GM19099 (cell line): ENCODE data around the gene TRIO.
A peak's percentile ranks its signal among the peaks of the same experiment; 100 is the strongest.

Experiments
- POLR2A ChIP-seq: IDR thresholded peaks from 3 replicates; pipeline ENCODE4 v1.6.1; 2011; ENCODE audit warnings: low read depth; ENCODE audit not compliant: insufficient read length; ENCODE audit errors: extremely low read depth

TRIO gene

GRCh38 chr5:14142827-14143545 lies at the start of gene TRIO:
Gene TRIO, plus strand, starts transcription at chr5:14143342. Its CDS starts 384 bp downstream, at chr5:14143726.
- peak; percentile 69 for TF ChIP-seq POLR2A

DNA sequence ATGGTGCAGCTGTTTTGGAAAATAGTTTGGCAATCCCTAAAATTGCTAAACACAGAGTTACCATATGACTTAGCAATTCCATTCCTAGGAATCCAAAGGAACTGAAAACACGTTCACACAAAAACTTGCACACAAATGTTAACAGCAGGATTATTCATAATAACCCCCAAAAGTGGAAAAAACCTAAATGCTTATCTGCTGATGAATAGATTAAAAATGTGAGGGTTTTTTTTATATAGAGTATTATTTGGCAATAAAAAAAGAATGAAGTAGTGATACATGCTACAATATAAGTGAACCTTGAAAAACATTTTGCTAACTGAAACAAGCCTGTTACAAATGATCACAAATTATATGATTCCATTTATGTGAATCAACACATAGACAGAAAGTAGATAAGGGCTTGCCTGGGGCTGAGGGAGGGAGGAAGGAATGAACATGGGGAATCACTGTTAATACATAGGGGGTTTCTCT lies 45.1 kb upstream of the TRIO start:
- no peak for TF ChIP-seq POLR2A

GRCh38 chr5:14100281-14100680 lies 42.9 kb upstream of the TRIO start:
- no peak for TF ChIP-seq POLR2A

GRCh38 chr5:14101922-14102321 lies 41.2 kb upstream of the TRIO start:
- no peak for TF ChIP-seq POLR2A

DNA sequence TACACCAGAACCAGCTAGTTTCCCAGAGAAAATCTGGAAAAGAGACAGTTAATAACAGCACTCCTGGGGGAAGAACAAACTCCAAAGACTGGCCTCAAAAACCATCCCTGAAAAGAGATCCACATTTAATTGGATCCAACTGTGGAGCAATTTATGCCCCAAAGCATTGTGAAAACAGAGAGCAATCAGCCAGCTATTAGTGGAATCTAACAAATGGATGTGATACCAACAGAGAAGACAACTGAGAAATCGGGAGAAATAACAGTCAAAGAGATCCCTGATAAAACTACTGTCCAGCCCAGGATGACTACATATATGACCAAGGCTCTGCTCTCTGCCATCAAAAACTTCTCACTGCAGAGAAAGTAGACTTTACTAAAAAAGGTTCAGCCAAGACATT lies 40.5 kb upstream of the TRIO start:
- TF ChIP-seq POLR2A: no peak

DNA sequence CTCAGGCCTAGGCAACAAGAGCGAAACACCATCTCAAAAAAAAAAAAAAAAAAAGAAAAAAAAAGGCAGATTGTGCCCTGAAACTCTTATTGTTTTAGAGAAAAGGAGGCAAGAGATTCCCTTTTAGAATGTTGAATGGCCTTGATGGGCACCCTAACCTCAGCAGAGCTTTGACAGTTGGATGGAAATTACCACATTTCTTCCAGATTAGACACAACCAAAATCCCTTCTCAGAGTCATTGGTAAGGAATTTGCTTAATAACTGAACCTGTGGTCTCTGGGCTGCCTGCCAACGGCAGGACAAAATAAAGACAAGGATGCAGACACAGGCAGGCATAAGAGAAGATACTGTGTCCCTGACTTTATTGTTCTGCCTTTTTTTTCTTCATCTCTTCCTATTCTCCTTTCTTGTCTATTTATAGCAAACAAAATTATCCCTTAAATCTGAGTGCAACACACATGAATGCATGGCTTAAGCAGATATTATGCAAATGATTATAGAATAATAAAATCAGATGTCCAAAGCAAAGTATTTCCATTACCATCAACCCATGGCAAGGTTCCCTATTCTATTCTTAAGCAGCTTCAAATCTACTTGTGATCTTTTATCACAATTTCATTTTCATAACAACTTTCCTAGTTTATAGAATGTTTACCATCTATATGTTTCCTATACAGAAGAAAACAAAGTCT lies 37.3 kb upstream of the TRIO start:
- no peak for TF ChIP-seq POLR2A

DNA sequence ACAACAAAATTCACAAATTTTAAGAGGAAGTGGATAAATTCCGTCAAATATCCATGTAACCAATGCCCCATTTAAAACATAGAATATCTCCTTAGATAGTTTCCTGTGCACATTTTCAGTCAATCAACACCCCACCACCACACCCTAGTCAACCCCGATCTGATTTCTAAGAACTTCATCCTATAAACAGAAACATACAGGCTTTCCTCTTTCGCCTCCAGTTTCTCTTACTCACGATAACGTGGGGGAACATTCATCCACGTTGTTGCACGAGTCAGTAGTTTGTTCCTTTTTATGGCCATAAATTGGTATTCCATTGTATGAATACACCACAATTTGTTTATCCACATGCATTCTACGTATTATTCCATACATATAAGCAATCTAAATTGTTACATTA lies 35.6 kb upstream of the TRIO start:
- TF ChIP-seq POLR2A: no peak

DNA sequence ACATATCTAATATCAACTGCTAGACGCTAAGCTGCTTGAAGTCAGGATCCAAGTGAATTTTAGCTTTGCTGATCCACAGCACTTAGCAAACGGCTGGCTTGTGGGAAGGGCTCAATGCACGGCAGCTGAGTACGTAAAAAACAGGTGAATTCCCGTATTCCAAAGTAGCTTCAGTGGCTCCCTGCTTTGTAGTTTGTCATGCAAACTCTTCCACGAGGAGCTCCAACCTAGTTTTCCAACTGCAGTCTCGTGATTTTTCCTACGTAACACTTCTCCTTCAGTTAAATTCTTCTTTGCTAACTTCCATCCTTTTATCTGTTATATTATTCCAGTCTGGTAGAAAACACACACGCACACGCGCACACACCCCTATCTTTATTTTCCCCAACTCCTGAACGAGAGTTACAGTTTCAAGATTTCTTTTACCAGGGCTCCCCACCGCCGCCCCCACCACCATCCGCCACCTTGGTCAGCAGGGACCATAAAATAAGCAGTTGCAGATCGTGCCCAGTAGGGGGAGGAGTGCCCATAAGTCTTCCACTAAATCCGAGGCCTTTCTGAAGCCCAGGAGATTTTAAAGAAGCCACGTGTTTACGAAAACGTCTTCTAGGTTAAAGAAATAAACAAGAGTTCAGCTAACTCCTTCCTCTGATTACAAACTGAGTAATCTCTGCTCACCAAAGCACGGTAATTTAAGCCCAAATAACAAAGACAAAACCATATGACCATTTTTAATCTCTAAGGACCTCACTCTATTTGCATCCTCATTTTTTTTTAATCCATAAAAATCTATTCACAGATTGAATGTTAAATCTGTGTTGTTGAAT lies 34.8 kb upstream of the TRIO start:
- TF ChIP-seq POLR2A: no peak

DNA sequence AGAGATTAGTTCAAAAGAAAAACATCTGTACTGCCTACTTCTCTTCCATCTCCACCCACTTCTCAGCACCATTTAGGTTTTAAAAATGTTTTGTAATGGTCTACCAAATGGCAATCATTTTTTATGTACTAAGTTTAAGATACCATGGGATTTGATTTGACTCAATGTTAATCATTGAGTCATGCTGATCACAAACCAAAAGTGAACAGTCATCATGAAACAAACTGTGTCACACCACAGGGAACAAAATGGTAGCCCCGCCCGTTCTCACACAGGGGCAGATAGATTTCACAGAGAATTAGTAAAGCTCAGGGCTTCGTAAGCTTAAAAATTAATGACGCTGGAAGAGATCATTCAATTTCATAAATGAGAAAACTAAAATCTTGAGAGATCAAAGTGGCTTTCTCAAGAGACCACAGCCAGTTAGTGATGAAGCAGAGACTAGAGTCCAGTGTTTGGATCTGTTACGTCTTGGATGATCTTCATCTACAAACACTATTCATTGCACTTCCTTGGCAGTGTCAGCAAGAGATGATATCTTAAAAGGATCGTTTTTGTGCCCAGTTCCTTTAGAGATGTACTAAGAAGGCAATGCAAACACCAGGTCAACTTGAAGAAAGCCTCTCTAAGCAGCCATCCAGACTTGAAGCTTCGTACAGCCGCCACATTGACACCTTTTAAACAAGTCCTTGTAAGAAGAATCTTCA lies 33.9 kb upstream of the TRIO start:
- TF ChIP-seq POLR2A: no peak

DNA sequence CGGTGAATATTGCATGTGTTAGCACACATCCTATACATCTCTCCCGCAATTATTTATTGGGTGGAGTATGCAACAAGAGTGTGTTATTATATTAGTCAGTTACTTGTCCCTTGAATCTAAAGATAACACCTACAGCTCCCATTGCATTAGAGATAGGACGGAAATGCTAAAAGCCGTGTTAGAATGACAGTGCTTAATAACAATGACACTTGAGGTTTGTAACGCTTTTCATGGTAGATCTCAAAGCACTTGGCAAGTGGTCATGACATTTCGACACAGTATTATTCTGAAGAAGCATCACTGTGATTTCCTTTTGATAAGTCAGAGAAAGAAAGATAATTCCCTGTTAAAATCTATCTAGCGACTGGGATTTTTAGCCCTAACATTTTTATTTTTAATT lies 33.4 kb upstream of the TRIO start:
- no peak for TF ChIP-seq POLR2A

DNA sequence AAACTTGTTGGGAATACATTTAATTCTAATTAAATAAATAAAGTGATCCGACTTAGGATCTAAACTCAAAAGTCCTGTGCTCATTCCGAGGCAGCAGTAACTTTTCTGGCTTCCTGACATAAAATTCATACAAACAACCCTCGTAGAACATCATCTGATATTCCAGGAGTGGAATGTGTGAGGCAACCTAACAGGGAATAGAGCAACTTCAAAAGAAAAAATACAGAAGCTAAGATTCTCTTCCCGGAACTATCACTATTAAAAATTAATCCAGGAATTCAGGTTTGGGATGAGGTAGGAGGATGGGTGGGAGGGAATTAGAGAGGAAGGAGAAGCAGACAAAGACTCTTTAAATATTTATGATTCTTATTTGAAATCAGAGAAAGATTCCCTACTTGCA lies 32.9 kb upstream of the TRIO start:
- no peak for TF ChIP-seq POLR2A

DNA sequence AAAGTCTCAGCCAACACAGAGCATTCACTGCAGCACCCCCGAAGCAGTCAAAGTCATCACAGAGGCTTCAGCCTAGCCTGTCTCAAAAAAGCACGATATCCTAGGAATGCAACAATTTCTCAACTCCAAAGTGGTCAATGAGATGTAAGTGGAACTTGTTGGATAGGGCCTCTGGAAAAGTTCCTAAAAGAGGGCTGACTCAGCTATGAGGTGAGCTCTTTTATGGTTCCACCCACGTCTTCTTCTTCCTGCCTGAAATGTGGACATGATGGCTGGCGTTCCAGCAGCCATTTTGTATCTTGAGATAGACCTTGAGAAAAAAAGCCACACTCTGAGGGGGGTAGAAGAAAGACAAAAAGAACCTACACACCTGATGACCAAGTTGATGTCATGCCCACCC lies 32.5 kb upstream of the TRIO start:
- TF ChIP-seq POLR2A: no peak

GRCh38 chr5:14112998-14113652 lies 30.0 kb upstream of the TRIO start:
- no peak for TF ChIP-seq POLR2A

DNA sequence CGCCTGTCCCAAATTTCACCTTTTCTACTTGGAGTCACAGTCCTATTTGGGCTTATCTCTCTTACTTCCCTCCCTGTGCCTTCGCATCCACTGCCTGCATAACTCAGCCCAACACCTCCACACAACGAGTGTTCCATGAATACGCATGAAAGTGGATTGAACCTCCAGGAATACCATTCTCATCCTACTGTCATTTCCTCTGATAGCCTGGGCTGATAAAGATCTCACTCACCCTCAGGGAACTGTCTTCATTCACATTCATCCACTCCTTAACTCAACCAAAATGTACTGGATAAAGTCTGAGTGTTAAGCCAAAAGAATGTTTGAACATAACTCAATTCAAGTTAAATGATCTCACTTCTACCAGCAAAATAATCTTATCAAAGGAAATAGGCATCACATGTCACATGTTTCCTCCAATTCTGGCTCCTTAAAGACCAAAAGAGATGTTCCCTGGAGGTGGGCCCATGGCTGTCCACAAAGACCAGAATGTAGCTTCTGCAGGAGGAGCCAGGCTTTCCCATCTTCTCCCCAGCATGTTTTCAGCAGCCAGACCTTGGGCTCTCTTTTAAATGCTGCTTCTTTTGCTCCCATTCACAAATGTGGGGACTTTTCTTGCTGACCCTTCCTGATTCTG lies 28.4 kb upstream of the TRIO start:
- no peak for TF ChIP-seq POLR2A
